Neural cell (in vitro differentiated cells): ENCODE data around the gene CKLF. TPM values are rescaled to one million over a fixed set of nuclear protein-coding genes. Genes with fewer than 3 reads are reported as not detected.
"Not testable (repeated sequence)": the region's sequence is repeated elsewhere in the genome, so short reads cannot be mapped to it uniquely, and the experiment has no call there.

Experiments used
- H2AFZ ChIP-seq: fragments of 200-600, 300-800 bp; sonication (generic), shearing (Covaris generic); 2 replicates; pipeline ENCODE4 v1.6.0; 2014; ENCODE audit warnings: low read depth, mild to moderate bottlenecking, antibody characterized with exemption, low read length, moderate library complexity
- H3F3A ChIP-seq: fragments of 200-600 bp; shearing (Covaris generic); 2 replicates; pipeline ENCODE4 v1.6.1; 2016; ENCODE audit warnings: mild to moderate bottlenecking, moderate library complexity, mixed read lengths, antibody characterized with exemption, low read length; ENCODE audit not compliant: insufficient read depth, poor library complexity, severe bottlenecking
- H3K27ac ChIP-seq: fragments of 200-600, 300-800 bp; sonication (generic), shearing (Covaris generic); 2 replicates; pipeline ENCODE4 v1.5.1; 2014; ENCODE audit warnings: mild to moderate bottlenecking, low read length, moderate library complexity
- H3K27me3 ChIP-seq: fragments of 300-800, 200-600 bp; sonication (generic), shearing (Covaris generic); 2 replicates; pipeline ENCODE4 v1.6.0; 2014; ENCODE audit warnings: mild to moderate bottlenecking, low read depth, low read length, moderate library complexity; ENCODE audit not compliant: insufficient read depth
- H3K36me3 ChIP-seq: fragments of 300-800, 200-600 bp; sonication (generic), shearing (Covaris generic); 2 replicates; pipeline ENCODE4 v1.5.1; 2014; ENCODE audit warnings: mild to moderate bottlenecking, antibody characterized with exemption, low read length, moderate library complexity; ENCODE audit not compliant: insufficient read depth
- H3K4me2 ChIP-seq: fragments of 300-800, 200-600 bp; sonication (generic), shearing (Covaris generic); 2 replicates; pipeline ENCODE4 v1.6.0; 2014; ENCODE audit warnings: mild to moderate bottlenecking, low read length
- H3K4me3 ChIP-seq: fragments of 300-800, 200-600 bp; sonication (generic), shearing (Covaris generic); 2 replicates; pipeline ENCODE4 v1.5.1; 2014; ENCODE audit warnings: mild to moderate bottlenecking, low read length, moderate library complexity
- H3K79me2 ChIP-seq: fragments of 200-600 bp; shearing (Covaris generic); replicated peaks from 2 replicates; pipeline ENCODE4 v1.6.0; 2014; ENCODE audit warnings: mild to moderate bottlenecking, low read length, moderate library complexity; ENCODE audit not compliant: insufficient read depth
- H3K9ac ChIP-seq: fragments of 300-800, 200-600 bp; sonication (generic), shearing (Covaris generic); 2 replicates; pipeline ENCODE4 v1.6.1; 2016; ENCODE audit warnings: mild to moderate bottlenecking, low read length, mixed read lengths
- H3K9me2 ChIP-seq: fragments of 200-600 bp; shearing (Covaris generic); 2 replicates; pipeline ENCODE4 v1.6.1; 2016; ENCODE audit warnings: mild to moderate bottlenecking, low read length, mixed read lengths; ENCODE audit not compliant: insufficient read depth
- H3K9me3 ChIP-seq: fragments of 200-600, 300-800 bp; sonication (generic), shearing (Covaris generic); 2 replicates; pipeline ENCODE4 v1.6.1; 2016; ENCODE audit warnings: mild to moderate bottlenecking, mixed run types, low read length, moderate library complexity, mixed read lengths
- H4K20me1 ChIP-seq: fragments of 200-600 bp; shearing (Covaris generic); 2 replicates; pipeline ENCODE4 v1.6.1; 2016; ENCODE audit warnings: mild to moderate bottlenecking, mixed run types; ENCODE audit not compliant: insufficient read depth
- EP300 ChIP-seq: fragments of 450-650 bp; conservative IDR thresholded peaks from 2 replicates; pipeline ENCODE4 v1.6.1; 2014; ENCODE audit warnings: antibody characterized with exemption, mild to moderate bottlenecking, moderate library complexity; ENCODE audit not compliant: poor library complexity, severe bottlenecking
- EZH2 ChIP-seq: fragments of 200-600, 300-800 bp; shearing (Covaris generic), sonication (generic); IDR thresholded peaks from 2 replicates; pipeline ENCODE4 v1.6.1; 2014; ENCODE audit warnings: antibody characterized with exemption, low read length, borderline replicate concordance, mild to moderate bottlenecking; ENCODE audit not compliant: insufficient read depth, poor library complexity, severe bottlenecking
- MXI1 ChIP-seq: fragments of 450-650 bp; conservative IDR thresholded peaks from 2 replicates; pipeline ENCODE4 v1.6.1; 2014; ENCODE audit warnings: antibody characterized with exemption, mild to moderate bottlenecking; ENCODE audit not compliant: poor library complexity, severe bottlenecking
- POLR2AphosphoS5 ChIP-seq: IDR thresholded peaks from 2 replicates; pipeline ENCODE4 v1.6.1; 2012
- RAD21 ChIP-seq: fragments of 450-650 bp; conservative IDR thresholded peaks from 2 replicates; pipeline ENCODE4 v1.6.1; 2014; ENCODE audit warnings: antibody characterized with exemption, mild to moderate bottlenecking, moderate library complexity
- REST ChIP-seq: IDR thresholded peaks from 2 replicates; pipeline ENCODE4 v1.6.1; 2012; ENCODE audit warnings: borderline replicate concordance
- SMC3 ChIP-seq: fragments of 450-650 bp; conservative IDR thresholded peaks from 2 replicates; pipeline ENCODE4 v1.6.1; 2014; ENCODE audit warnings: antibody characterized with exemption, mild to moderate bottlenecking, moderate library complexity; ENCODE audit not compliant: poor library complexity
- TAF1 ChIP-seq: IDR thresholded peaks from 2 replicates; pipeline ENCODE4 v1.6.1; 2012; ENCODE audit warnings: low read depth
- polyA plus RNA-seq: library from polyadenylated mRNA; depleted of rRNA; stranded (reverse); fragments of >200 nt; gene quantifications from 2 replicates; pipeline ENCODE4 v1.2.3, GENCODE V29; 2014
- TF ChIP-seq, protein P1 (sequence below): fragments of 450-650 bp; IDR thresholded peaks from 2 replicates; pipeline ENCODE4 v1.5.1; 2014; ENCODE audit warnings: antibody characterized with exemption, mild to moderate bottlenecking, moderate library complexity; ENCODE audit not compliant: poor library complexity, severe bottlenecking

CKLF gene
- polyA plus RNA-seq, 1 donor from 2014 or later = 40.8 TPM

- TF ChIP-seq, protein P1, sequence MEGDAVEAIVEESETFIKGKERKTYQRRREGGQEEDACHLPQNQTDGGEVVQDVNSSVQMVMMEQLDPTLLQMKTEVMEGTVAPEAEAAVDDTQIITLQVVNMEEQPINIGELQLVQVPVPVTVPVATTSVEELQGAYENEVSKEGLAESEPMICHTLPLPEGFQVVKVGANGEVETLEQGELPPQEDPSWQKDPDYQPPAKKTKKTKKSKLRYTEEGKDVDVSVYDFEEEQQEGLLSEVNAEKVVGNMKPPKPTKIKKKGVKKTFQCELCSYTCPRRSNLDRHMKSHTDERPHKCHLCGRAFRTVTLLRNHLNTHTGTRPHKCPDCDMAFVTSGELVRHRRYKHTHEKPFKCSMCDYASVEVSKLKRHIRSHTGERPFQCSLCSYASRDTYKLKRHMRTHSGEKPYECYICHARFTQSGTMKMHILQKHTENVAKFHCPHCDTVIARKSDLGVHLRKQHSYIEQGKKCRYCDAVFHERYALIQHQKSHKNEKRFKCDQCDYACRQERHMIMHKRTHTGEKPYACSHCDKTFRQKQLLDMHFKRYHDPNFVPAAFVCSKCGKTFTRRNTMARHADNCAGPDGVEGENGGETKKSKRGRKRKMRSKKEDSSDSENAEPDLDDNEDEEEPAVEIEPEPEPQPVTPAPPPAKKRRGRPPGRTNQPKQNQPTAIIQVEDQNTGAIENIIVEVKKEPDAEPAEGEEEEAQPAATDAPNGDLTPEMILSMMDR = no peak
- no peak for TF ChIP-seq MXI1
- no peak for TF ChIP-seq RAD21
- no peak for TF ChIP-seq TAF1
- no peak for TF ChIP-seq EZH2
- no peak for TF ChIP-seq POLR2AphosphoS5
- TF ChIP-seq REST = no peak
- TF ChIP-seq EP300 = no peak
- no peak for TF ChIP-seq SMC3
- H3K27me3 ChIP-seq = no peaks in the 10 kb centered on the region
- H2AFZ ChIP-seq = no peak overlapping the region
- H3F3A ChIP-seq = no peaks in the 10 kb centered on the region
- H3K4me3 ChIP-seq = no peak overlapping the region
- H3K27ac ChIP-seq = no peak overlapping the region
- H4K20me1 ChIP-seq = no peaks in the 10 kb centered on the region
- no peaks in the 10 kb centered on the region for H3K9me3 ChIP-seq
- no peaks in the 10 kb centered on the region for H3K36me3 ChIP-seq
- no peak overlapping the region for H3K4me2 ChIP-seq
- no peaks in the 10 kb centered on the region for H3K9me2 ChIP-seq
- H3K79me2 ChIP-seq = no peaks in the 10 kb centered on the region
- no peak overlapping the region for H3K9ac ChIP-seq
Observed at GRCh38 chr16:66594739-66595138, 42.4 kb downstream of the CKLF start.

- H3K79me2 ChIP-seq, H4K20me1 ChIP-seq, H2AFZ ChIP-seq, H3F3A ChIP-seq, H3K36me3 ChIP-seq, H3K9ac ChIP-seq, H3K9me2 ChIP-seq, H3K27ac ChIP-seq, H3K4me2 ChIP-seq, H3K27me3 ChIP-seq, H3K4me3 ChIP-seq, H3K9me3 ChIP-seq: not testable (repeated sequence)
Observed at GRCh38 chr16:66596559-66596958, 44.2 kb downstream of the CKLF start.
